ENCODE results near the gene FAF1. TPM values are rescaled to one million over a fixed set of nuclear protein-coding genes. Genes with fewer than 3 reads are reported as not detected.

The FAF1 gene
- polyA plus RNA-seq, 3 donors, result 69.2 to 76.7 (median 73.4) TPM

DNA sequence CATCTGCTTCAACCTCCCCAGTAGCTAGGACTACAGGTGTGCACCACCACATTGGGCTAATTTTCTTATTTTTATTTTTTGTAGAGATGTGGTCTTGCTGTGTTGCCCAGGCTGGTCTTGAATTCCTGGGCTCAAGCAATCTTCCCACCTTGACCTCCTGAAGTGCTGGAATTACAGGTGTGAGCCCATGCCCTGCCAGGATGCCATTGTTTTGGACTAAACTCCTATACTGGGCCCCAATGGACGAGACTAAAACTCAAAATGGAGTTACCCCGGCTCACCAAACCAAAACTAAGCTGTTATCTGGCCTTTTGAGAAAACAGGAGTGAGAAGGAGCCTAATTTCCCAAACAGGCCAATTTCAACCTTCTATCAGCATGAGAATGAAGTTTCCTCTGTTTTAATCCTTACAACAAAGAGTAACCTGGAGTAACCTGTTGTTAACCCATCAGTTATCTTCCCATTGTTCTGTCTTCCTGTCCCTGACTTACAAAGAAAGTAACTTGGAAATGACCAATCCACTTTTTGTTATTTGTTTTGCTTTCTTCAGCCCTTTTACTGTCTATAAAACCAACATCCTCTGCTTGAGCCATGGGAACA is 566.4 kb downstream of the FAF1 start:
- DNase-seq (ENCODE audit: low read depth in 3 of 3, low spot score in 2 of 3), result no peak

Other genes with a start within 250 kb of the FAF1 start
- 10 to 100 TPM in 2 of 3 donors, 1 to 10 TPM in 1; 9.3 to 11.7 (median 10.7) TPM for gene CDKN2C, start 10.0 kb upstream of the FAF1 start, polyA plus RNA-seq (ENCODE audit: insufficient read length in 3 of 3)
- not detected for gene C1orf185, start 142.0 kb upstream of the FAF1 start, polyA plus RNA-seq (ENCODE audit: insufficient read length in 3 of 3)